HG03521 (cell line): ENCODE data around the gene WBP1.
A peak's percentile ranks its signal among the peaks of the same experiment; 100 is the strongest.
"Not testable (repeated sequence)": the region's sequence is repeated elsewhere in the genome, so short reads cannot be mapped to it uniquely, and the experiment has no call there.

Source experiments
- ATAC-seq: cut with Tn5 transposase; IDR thresholded peaks from one replicate; pipeline ENCODE4 v1.9.1; 2021; ENCODE audit warnings: mild to moderate bottlenecking, moderate library complexity; ENCODE audit not compliant: unreplicated experiment

WBP1 gene

GRCh38 chr2:74458132-74458937 lies at the start of gene WBP1:
WBP1 (plus strand) TSS chr2:74458438; CDS start chr2:74458603, 165 bp downstream.
- ATAC-seq, result peak; percentile 75

DNA sequence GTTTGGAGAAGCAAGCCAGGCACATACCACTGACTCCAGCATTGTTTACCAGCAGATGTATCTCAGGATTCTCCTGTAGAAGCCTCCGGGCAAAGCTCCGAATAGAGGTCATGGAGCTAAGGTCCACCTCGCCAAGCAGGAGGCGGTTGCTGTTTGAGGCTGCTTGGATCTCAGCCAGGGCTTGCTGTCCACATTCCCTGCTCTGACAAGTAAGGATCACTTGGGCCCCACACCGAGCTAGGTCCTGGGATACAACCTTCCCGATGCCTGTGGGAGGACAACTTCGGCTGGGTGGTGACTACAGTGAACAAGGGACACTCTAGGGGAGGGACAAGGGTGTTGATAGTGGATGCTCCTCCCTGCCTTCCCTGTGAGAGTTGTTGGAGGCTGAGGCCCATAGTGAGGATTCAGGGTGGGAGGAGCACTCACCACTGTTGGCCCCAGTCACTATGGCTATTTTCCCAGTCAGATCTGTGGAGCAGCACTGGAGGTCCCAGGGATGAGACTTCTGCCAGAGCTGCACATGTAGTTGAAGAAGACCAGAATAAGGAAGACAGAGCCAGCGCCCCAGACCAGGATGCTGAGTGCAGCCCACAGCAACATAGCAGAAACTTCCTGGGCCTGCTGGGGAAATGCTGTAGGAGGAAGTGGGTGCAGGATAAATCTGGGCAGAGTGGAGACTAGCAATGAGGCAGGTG lies 45.1 kb upstream of the WBP1 start:
- no peak for ATAC-seq

GRCh38 chr2:74414441-74414840 lies 43.8 kb upstream of the WBP1 start:
- ATAC-seq, result no peak

DNA sequence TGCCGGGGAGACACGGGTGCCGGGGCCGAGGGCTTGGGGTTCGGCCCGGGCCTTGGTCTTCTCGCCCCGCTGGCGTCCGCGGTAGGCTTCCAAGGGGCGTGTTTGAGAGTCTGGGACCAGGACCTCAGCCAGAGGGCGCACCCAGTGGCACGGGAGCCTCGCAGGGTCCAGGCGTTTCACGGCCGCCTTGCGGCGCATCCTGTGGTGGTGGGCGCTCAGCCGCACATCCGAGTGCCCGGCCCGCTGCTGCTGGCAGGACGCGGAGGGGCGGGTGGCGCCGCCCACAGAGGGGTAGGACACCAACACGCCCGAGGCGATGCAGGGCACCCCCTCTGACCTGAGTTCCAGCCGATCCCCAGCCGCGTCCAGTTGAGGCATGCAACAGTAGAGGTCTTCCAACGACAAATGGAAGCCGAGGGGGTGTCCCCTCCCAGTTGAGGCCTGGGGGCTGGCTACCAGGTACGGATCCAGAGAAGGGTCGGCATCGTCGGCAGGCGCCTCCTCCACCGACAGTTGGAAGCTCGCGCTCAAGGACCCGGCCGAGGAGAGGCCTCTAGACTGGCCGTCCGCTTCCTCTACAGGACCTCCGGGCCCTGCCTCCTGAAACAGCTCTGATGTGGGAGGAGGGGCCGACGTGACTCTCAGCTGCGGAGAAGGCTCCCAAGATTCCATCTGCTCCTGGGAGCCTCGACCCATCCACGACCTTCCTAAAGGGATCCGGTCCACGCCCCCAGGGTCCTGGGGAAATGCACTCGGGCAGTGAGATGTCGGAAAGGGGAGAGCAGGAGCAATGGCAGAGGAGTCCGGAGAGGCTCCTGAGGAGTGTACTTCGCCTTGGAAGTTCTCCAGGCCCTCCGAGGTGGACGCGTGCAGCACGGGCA lies 43.1 kb upstream of the WBP1 start:
- no peak for ATAC-seq

DNA sequence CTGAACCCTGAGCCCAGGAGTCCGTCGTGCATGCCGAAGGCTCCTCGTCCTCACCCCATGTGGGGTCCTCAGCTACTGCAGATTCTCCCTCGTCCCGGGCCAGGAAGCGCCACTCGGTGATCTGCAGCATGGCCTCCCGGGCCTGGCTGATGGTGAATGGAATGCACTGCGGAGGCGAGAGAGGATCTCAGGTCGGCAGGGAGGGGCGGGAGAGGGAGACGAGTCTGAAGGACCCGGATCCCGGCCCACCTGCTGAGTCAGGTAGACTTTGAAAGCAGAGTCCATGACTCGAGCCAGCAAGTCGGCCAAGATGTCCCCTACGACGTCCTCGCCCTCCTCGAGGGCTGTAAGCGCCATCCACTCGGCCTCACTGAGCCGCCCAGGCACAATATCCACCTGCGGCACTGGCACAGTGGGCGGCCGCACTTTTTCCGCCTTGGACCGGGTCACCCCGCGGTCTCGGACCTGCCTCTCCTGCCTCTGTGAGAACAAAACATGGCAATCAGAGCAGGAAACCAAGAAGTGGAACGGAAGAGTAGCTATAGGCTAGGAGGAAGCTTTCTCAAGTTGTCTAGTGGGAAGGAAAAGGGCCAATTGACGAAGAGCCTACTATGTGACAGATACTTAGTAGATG lies 42.4 kb upstream of the WBP1 start:
- no peak for ATAC-seq

DNA sequence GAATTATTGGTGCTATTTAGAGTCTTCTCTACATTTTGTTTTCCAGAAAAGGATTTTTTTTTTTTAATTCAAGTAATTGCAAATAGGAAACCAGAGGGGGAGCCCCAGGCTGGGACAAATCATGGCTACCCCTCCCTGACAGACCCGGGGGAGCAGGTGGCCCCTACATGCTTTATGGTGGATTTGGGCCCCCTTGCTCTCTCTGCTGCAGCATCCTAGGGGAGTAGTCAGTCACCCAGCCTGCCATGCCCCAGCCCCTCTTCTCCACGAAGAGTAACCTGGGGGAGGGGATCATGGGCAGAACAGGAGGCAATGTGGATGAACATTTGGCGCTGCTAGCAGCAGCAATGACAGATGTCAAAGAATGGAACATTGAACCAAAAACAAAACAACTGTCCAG lies 41.5 kb upstream of the WBP1 start:
- no peak for ATAC-seq

DNA sequence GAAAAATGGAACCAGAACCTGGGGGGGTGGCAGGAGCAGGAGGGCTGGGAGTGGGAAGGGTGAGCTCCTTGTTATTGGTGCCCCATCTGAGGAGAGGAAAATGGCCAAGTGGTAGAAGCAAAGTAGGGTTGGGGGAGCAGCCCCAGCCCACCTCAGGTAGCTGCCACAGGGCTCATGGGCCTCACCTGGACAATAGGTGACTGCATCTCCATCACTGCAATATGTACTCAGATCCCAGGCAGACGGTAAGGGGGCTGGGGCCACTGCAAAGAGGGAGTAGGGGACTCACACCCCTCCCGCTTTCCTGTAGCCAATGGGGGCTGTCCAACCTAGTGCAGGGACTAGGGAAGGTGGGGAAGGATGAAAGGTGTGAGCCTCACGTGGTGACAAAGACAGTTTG lies 41.0 kb upstream of the WBP1 start:
- no peak for ATAC-seq

GRCh38 chr2:74417763-74418162 lies 40.5 kb upstream of the WBP1 start:
- no peak for ATAC-seq

GRCh38 chr2:74418312-74418711 lies 39.9 kb upstream of the WBP1 start:
- no peak for ATAC-seq

DNA sequence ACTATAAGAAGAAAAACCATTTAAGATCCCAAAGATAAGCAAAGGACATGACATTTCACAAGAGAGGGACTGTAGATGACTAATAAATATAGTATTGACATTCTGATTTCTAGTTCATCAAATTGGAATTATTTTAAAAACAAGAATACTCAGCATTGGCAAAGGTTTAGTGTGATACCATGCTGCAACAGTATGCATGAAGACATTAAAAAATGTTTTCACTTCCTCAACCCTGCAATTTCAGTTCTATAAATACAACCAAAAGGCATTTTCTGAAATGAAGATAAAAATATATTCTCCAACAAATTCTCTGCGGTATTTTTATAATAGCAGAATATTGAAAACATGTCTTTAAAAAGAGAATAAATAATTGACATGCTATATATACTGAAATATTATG lies 38.9 kb upstream of the WBP1 start:
- no peak for ATAC-seq

- ATAC-seq, result no peak
Measured at GRCh38 chr2:74420006-74420405, 38.2 kb upstream of the WBP1 start.

DNA sequence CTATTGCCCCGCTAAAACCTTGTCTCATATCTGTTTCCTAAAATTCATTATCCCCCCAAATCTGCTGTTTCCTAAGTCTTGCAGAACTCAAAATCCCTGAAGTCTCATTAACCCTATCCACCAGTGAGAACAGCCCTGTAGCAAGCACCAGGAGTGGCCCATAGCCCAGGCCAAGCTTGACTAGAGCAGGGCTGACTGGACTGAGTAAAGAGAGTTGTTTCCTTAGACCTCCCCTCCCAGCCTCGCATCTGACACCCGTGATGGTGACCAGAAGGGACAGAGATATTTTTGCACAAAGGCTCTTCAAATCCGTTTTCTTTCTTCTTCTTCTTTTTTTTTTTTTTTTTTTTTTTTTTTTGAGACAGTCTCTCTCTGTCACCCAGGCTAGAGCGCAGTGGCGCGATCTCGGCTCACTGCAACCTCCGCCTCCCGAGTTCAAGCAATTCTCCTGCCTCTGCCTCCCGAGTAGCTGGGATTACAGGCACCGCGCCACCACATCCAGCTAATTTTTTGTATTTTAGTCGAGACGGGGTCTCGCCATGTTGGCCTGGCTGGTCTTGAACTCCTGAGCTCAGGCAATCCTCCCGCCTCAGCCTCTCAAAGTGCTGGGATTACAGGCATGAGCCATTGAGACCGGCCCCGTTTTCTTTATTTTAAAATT lies 37.7 kb upstream of the WBP1 start:
- not testable (repeated sequence) for ATAC-seq

DNA sequence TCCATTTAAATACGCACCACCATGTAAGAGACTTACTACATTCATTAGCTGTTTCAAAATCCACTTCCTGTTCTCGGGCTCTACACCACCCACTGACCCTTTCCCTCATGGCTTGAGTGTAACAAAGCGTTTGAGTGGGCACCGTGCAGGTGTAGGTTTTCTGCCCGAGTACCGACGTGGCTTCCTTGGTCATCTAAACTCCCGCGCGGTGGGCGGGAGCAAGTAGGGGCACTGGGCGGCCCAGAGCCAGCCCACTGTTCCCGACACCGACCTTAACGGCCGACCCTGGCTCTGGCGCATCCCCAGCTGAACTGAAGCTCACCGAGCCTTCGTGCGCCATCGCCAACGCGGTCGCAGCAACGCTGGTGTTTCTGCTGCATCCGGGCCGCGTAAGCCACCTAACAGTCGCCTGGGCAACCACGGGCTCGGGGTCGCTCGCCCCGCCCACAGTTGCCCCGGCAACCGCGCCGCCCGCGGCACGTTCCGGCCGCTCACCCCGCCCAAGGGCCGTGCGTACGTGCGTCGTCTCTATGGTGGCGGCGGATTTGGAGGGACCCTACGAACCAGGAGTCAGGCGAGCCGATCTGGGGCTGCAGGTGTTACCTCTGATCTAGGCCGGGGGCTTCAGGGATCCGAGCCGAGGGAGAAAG lies 36.9 kb upstream of the WBP1 start, which contains the start of the genes C2orf81 and WDR54:
C2orf81 (minus strand) TSS at position 399 of the 650 bp plus-strand sequence; CDS start at position 340, 59 bp downstream.
WDR54 (plus strand) TSS at position 510 of the 650 bp plus-strand sequence. CDS start 424 bp downstream, outside the sequence.
- ATAC-seq, result peak; percentile 79

- ATAC-seq, result no peak
Measured at GRCh38 chr2:74423231-74424095, 34.8 kb upstream of the WBP1 start.

DNA sequence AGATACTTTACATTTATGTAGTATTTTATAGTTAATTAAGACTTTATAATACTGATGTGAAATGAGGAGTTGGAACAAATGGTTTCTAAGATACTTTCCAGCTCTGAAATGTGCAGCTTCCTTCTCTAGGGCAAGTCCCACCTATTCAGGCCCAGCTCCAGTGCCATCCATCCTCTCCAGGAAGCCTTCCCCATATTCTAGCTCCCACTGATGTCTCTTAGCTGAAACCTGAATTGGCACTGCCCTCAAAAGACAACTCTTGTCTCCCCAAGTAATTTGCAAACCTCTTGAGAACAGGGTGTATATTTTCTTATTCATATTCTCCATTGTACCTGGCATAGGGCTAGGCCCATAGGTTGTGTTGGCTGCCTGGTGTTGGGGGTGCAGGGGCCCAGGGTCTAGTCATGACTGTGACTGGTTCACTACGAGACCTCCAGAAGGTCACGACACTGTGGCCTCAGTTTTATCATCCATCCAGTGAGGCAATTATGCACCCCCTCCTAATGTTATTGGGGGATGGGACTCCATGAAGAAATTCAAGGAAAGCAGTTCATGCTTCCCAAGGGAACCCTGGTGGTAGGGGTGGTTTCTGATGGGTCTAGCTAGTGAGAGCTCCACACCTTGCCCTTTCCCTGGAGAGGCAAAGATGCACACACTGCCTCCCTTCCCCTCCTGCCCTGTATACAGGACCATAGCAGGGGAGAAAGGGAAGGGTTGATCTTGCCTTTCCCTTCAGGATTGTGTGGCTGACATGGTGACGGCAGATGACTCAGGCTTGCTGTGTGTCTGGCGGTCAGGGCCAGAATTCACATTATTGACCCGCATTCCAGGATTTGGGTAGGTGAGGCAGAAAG lies 33.9 kb upstream of the WBP1 start:
- no peak for ATAC-seq

DNA sequence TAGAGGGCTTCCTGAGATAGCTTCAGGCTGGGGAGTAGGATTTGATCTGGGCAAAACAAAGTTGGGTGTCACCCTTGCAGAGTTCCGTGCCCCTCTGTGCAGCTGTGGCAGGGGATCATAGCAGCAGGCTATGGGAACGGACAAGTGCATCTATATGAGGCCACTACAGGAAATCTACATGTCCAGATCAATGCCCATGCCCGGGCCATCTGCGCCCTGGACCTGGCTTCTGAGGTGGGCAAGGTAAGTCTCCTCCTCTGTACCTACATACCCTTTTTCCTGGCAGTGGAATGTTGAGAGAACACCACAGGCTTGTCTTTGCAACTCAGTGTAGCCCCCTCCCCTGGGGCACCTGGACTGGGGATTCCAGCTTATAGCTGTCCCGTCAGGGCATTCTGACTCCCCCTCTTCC lies 33.2 kb upstream of the WBP1 start:
- ATAC-seq, result no peak

DNA sequence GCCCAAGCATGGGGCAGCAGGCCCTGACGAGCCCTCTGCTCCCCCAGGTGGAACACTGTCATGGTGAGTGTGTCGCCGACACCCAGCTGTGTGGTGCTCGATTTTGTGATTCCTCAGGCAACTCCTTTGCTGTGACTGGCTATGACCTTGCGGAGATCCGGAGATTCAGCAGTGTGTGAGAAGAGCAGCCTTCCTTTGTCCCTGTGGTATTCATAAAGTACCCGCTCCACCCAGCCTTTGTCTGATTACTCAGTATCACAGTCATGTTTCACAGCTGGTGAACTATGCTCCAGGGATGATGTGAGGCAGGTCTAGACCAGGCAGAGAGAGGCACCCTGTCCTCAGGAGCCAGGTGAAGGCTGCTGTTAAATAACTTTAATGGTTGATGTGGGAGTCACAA lies 32.7 kb upstream of the WBP1 start:
- no peak for ATAC-seq
